Activated CD8-positive, alpha-beta T cell treated with anti-CD3 and anti-CD28 coated beads for 36 hours (primary cell): Measurements from ENCODE around the gene VAMP8. TPM values are rescaled to one million over a fixed set of nuclear protein-coding genes. Genes with fewer than 3 reads are reported as not detected.

Experiments
- ATAC-seq: fragments of 200-7000 bp; cut with Tn5 transposase; one replicate; pipeline ENCODE4 v1.10.0; 2021; ENCODE audit warnings: mild to moderate bottlenecking, moderate library complexity
- CTCF ChIA-PET: fragments of 350-600 bp; sonication (Branson Sonifier 250); formaldehyde crosslinking; loops from one replicate; lab custom pipeline; 2021; ENCODE audit warnings: antibody characterized with exemption; lab: Charles Lee
- POLR2A ChIA-PET: fragments of 350-600 bp; sonication (Branson Sonifier 250); formaldehyde crosslinking; loops from one replicate; lab custom pipeline; 2021; ENCODE audit warnings: antibody characterized with exemption; lab: Charles Lee
- DNase-seq: peaks from one replicate; pipeline ENCODE4 v3.0.0-alpha.2; 2020
- H3K27ac Mint-ChIP-seq: one replicate; pipeline ENCODE4 v1.8.0; 2021; ENCODE audit warnings: mild to moderate bottlenecking, mixed read lengths
- H3K27me3 Mint-ChIP-seq: one replicate; pipeline ENCODE4 v1.8.0; 2021; ENCODE audit warnings: mixed read lengths
- H3K36me3 Mint-ChIP-seq: one replicate; pipeline ENCODE4 v1.8.0; 2021; ENCODE audit warnings: low read depth, mixed read lengths
- H3K4me1 Mint-ChIP-seq: one replicate; pipeline ENCODE4 v1.8.0; 2021; ENCODE audit warnings: low read depth, mixed read lengths
- H3K4me3 Mint-ChIP-seq: one replicate; pipeline ENCODE4 v1.8.0; 2021; ENCODE audit warnings: mild to moderate bottlenecking, moderate library complexity, mixed read lengths
- H3K9me3 Mint-ChIP-seq: one replicate; pipeline ENCODE4 v1.8.0; 2021; ENCODE audit warnings: mixed read lengths
- CTCF ChIP-seq: fragments of 200-600 bp; IDR thresholded peaks from one replicate; pipeline ENCODE4 v1.8.0; 2022; ENCODE audit warnings: antibody characterized with exemption, mild to moderate bottlenecking
- intact Hi-C: fragments of 100-400 bp; cut with micrococcal nuclease; formaldehyde crosslinking; loops from one replicate; pipeline ENCODE4 v1.10.0; 2022
- total RNA-seq, 2 experiments: library from RNA; stranded (reverse); gene quantifications; one replicate each; pipeline ENCODE4 v1.2.3, GENCODE V29; 2021

The VAMP8 gene
- total RNA-seq, 2 experiments from 2014 or later = 84.5 to 91.1 TPM

- intact Hi-C loops = no loop called here
- ChIA-PET CTCF (interaction anchor here (0.7 to 1.0 kb wide), 2 partner anchors 15 to 17 kb away, joined by 3 read pairs; no protein-coding TSS in a partner anchor), POLR2A (interaction anchor here (1.4 kb wide), 1 partner anchor 14 kb away, joined by 4 read pairs; no protein-coding TSS in a partner anchor)
- DNase-seq (no peak), ATAC-seq (no peak)
- Mint-ChIP-seq H3K36me3 (peaks cover 3% of the 10 kb centered on the region), H3K27ac (no peak overlapping the region), H3K4me3 (no peak overlapping the region), H3K4me1 (peaks cover 4% of the 10 kb centered on the region), H3K9me3 (no peaks in the 10 kb centered on the region), H3K27me3 (peaks cover 5% of the 10 kb centered on the region)
- no peak for TF ChIP-seq CTCF
Measured at GRCh38 chr2:85531589-85531988, 45.8 kb upstream of the VAMP8 start.

- POLR2A ChIA-PET = interaction anchor here (1.2 kb wide), 1 partner anchor 126 kb away, joined by 3 read pairs; no protein-coding TSS in a partner anchor
- H3K36me3 Mint-ChIP-seq = peaks cover 9% of the 10 kb centered on the region
- H3K27ac Mint-ChIP-seq = no peak overlapping the region
- intact Hi-C loops = no loop called here
- CTCF ChIA-PET = interaction anchor here (1.3 kb wide), 1 partner anchor 113 kb away, joined by 6 read pairs; no protein-coding TSS in a partner anchor
- TF ChIP-seq CTCF = no peak
- H3K4me3 Mint-ChIP-seq = no peak overlapping the region
- DNase-seq = no peak
- H3K4me1 Mint-ChIP-seq = peaks cover 11% of the 10 kb centered on the region
- no peaks in the 10 kb centered on the region for H3K9me3 Mint-ChIP-seq
- ATAC-seq = no peak
- peaks cover under 1% of the 10 kb centered on the region for H3K27me3 Mint-ChIP-seq
Measured at GRCh38 chr2:85534099-85534498, 43.3 kb upstream of the VAMP8 start.

- no peak for DNase-seq
- Mint-ChIP-seq H3K4me1 (peaks cover 11% of the 10 kb centered on the region), H3K27ac (no peak overlapping the region), H3K36me3 (peaks cover 16% of the 10 kb centered on the region), H3K27me3 (no peaks in the 10 kb centered on the region), H3K9me3 (no peaks in the 10 kb centered on the region), H3K4me3 (no peak overlapping the region)
- no peak for ATAC-seq
- no peak for TF ChIP-seq CTCF
- ChIA-PET CTCF (interaction anchor here (0.9 to 1.3 kb wide), 3 partner anchors 10 to 113 kb away, joined by 3 to 6 read pairs (median 6); no protein-coding TSS in a partner anchor), POLR2A (interaction anchor here (1.2 kb wide), 2 partner anchors 105 to 127 kb away, joined by 3 read pairs; no protein-coding TSS in a partner anchor)
- intact Hi-C loops = no loop called here
Measured at GRCh38 chr2:85534881-85535280, 42.5 kb upstream of the VAMP8 start.

GRCh38 chr2:85536479-85536878 is 40.9 kb upstream of the VAMP8 start:
- DNase-seq = no peak
- intact Hi-C loops = no loop called here
- ChIA-PET POLR2A (interaction anchor here (1.1 to 17.6 kb wide), 7 partner anchors 13 to 209 kb away, joined by 3 to 467 read pairs (median 9); partner anchors contain the start of genes CAPG, GGCX, SH2D6 and TGOLN2), CTCF (interaction anchor here (1.5 to 6.3 kb wide), 4 partner anchors 14 to 116 kb away, joined by 5 to 46 read pairs (median 7); partner anchors contain the start of gene SH2D6)
- H3K9me3 Mint-ChIP-seq = no peaks in the 10 kb centered on the region
- no peak for ATAC-seq
- TF ChIP-seq CTCF = no peak
- H3K36me3 Mint-ChIP-seq = peaks cover 31% of the 10 kb centered on the region
- peaks cover 21% of the 10 kb centered on the region for H3K4me1 Mint-ChIP-seq
- H3K27ac Mint-ChIP-seq = no peak overlapping the region
- H3K27me3 Mint-ChIP-seq = no peaks in the 10 kb centered on the region
- no peak overlapping the region for H3K4me3 Mint-ChIP-seq
